Right forelimb (tissue), 1 donor: ENCODE data around the gene SLC17A5.
"Not testable (repeated sequence)": the region's sequence is repeated elsewhere in the genome, so short reads cannot be mapped to it uniquely, and the experiment has no call there.

Experiments used
- DNase-seq: peaks from one replicate; pipeline ENCODE4 v3.0.0-alpha.2; 2018

SLC17A5 gene

DNA sequence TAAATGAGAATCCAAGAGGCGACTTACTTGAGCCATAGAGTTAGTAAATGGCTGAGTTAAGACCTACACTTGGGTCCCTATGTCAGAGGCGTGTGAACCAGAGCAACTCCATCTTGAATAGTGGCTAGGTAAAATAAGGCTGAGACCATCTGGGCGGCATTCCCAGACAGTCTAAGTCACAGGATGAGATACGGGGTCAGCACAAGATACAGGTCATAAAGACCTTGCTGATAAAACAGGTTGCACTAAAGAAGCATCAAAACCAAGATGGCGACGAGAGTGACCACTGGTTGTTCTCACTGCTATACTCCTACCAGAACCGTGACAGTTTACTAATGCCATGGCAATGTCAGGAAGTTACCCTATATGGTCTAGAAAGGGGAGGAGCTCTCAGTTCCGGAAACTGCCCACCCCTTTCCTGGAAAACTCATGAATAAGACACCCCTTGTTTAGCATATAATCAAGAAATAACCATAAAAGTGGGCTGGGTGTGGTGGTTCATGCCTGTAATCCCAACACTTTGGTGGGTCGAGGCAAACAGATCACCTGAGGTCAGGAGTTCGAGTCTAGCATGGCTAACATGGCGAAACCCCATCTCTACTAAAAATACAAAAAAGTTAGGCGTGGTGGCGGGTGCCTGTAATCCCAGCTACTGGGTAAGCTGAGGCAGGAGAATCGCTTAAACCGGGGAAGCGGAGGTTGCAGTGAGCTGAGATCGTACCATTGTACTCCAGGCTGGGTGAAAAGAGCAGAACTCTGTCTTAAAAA, 89.0 kb downstream of the SLC17A5 start:
- DNase-seq = no peak

DNA sequence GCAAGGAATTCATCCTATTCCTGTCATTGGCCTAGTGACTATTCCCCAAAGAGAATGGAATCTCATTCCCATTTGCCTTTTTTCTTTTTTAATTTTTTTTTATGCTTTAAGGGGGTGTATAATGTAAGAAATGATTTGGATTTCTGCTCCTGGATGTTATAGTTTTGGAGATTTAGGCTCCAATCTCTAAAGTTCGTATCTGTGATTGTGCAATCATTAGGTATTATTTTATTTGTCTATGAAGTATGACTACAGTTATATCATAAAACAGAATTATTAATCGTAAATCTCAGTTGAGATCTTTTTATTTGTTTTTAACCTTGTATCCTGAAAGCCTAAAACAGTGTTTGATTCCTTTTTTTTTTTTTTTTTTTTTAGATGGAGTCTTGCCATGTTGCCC, 91.2 kb downstream of the SLC17A5 start:
- no peak for DNase-seq

DNA sequence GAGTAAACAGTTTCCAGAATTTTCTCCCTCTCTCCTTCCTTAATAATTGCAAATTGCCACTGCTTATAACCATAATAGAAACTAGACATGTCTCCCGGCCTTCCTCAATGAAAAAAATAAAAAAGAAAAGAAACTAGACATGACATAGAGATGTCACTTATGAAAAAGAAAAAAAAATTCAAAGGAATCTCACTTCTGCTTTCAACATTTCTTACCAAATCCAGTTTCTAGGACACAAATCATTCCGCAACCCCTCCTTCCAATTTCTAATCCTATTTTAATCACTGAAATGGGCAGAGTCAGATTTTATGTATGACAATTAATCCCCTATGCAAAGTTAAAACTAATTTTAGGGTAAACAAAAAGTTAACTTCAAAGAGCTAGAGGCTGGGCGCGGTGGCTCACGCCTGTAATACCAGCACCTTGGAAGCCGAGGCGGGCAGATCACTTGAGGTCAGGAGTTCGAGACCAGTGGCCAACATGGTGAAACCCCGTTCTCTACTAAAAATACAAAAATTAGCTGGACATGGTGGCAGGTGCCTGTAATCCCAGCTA, 92.9 kb downstream of the SLC17A5 start:
- DNase-seq = no peak

DNA sequence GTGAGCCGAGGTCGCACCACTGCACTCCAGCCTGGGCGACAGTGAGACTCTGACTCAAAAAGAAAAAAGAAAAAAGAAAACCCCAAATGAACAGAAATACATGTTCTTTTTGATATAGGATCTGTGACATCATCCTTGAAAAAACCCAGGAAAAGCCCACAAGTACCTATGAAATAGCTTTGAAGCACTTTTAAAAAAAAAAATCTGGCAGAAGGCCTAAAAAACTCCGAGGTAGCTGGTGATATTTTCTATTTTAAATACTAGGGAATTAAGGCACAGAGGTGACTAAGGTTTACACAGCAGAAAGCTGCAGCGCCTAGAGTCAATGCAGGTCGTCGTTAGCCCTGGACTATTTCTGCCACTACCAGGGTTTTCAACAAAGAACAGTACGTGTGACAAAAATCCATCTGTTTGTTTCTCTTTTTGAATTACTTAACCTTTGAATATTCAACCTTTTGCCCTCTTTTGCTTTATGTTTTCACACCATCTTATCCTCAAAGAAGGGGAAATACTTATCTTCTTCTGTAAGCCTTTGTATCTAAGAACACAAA, 93.5 kb downstream of the SLC17A5 start:
- no peak for DNase-seq

DNA sequence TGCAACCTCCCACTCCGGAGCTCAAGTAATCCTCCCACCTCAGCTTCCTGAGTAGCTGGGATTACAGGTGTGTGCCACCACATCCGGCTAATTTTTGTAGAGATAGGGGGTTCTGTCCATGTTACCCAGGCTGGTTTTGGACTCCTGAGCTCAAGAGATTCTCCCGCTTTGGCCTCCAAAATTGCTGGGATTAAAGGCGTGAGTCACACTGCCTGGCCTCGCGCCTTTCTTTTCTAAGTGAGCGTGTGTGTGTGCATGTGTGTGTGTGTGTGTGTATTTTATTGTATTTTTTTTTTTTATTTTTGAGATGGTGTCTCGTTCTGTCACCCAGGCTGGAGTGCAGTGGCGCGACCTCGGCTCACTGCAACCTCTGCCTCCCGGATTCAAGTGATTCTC, 94.4 kb downstream of the SLC17A5 start:
- DNase-seq = not testable (repeated sequence)

DNA sequence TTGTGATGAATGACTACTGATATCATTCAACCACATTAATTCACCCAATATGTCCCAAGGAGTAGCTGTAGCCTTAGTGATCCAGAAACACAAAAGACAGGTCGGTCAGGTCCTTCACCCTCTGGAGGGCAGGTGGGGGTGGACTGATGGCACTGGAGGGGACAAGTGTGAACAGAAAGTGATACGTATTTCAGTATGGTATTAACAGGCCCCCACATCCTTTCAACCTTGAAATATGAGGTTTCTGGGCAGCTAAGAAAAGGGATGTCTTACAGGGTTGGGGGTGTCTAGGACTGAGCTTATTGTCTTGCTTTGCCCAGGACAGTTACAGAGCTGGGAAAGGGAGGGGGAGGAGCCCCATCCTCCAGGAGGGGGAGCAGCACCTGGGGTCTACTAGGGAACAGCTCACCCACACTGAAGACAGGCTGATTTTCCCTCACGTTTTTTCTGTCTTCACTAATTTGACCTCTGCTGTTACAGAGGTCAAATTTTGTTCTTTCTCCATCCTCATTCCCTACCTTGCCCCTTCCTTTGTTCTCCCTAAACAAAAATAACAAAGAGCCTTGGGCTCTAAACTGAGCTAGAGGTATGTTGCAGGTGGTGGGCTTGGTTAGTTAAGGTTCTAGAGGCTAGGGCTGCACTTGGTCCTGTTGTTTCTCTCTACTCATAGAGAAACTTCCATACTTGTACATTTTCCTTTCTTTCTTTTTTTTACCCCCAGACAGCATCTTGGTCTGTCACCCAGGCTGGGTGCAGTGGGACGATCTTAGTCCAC, 95.0 kb downstream of the SLC17A5 start:
- no peak for DNase-seq

DNA sequence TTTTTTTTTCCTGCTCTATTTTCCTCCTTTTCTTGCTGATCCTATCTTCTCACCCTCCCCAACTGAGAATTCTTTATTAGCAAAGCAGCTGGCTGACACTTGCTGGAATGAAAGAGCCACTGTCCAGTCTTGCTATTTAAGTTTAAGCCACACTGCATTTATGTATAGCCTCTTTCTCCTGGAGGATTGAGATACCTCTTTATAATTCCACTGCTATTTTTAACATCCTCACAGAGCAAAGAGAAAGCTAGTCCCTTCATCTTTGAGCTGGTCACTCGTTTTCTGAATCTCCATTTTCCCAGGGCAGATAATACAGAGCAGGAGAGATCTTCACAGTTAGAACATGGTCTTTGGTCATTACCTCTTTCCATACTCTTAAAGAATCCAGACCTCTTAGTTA, 97.0 kb downstream of the SLC17A5 start:
- DNase-seq = no peak

DNA sequence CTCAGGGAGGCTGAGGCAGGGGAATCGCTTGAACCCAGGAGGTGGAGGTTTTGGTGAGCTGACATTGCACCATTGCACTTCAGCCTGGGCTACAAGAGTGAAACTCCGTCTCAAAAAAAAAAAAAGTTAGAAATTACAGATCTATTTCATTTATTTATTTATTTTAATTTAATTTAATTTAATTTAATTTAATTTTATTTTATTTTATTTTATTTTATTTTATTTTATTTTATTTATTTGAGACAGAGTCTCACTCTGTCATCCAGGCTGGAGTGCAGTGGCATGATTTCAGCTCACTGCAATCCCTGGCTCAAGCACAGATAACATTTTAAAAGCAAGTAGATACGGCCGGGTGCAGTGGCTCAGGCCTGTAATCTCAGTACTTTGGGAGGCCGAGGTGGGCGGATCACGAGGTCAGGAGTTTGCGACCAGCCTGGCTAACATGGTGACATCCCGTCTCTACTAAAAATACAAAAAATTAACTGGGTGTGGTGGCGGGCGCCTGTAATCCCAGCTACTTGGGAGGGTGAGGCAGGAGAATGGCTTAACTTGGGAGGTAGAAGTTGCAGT, 98.3 kb downstream of the SLC17A5 start:
- DNase-seq = not testable (repeated sequence)

DNA sequence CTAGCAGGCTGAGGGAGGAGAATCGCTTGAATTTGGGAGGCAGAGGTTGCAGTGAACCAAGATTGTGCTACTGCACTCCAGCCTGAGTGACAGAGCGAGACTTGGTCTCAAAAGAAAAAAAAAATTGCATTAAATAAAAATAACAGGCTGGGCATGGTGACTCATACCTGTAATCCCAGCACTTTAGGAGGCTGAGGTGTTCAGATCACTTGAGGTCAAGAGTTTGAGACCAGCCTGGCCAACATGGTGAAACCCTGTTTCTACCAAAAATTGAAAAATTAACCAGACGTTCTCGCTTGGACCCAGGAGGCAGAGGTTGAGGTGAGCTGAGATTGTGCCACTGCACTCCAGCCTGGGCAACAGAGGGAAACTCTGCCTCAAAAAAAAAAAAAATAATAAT, 102.7 kb downstream of the SLC17A5 start:
- DNase-seq = not testable (repeated sequence)

DNA sequence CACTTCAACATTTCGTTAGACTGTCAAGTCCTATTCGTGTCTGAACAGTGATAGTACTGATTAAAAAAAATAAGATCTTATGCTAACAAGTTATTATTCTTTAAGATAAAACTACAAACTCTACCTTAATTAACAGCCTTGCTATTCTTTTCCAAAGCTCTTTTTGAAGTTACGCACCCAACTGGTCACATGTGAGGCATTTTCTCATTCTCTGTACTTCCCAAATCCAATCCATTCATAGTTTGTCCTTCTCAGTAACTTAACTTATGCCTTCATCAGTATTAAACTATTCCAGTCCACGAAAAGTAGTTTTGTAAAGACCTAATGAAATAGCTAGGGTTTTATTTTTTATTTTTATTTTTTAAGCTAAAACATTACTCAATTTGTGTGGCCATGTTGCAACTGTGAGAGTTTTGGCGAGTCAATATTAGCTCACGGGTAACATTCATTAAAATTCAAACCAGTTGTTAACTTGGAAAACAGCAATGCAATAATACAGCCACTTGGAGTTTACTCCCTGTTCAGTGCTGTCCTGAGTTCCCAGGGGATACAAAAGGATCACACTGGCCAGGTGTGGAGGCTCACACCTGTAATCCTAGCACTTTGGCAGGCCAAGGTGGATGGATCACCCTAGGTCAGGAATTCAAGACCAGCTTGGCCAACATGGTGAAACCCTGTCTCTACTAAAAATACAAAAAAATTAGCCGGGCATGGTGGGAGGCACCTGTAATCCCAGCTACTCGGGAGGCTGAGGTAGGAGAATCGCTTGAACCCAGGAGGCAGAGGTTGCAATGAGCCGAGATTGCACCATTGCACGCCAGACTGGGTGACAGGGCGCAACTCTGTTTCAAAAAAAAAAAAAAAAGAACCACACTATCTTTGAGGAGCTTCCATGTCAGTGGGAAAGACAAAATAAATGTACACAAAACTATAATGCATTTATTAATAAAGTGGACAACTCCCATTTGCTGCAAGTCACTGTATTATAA, 105.0 kb downstream of the SLC17A5 start:
- DNase-seq = no peak

DNA sequence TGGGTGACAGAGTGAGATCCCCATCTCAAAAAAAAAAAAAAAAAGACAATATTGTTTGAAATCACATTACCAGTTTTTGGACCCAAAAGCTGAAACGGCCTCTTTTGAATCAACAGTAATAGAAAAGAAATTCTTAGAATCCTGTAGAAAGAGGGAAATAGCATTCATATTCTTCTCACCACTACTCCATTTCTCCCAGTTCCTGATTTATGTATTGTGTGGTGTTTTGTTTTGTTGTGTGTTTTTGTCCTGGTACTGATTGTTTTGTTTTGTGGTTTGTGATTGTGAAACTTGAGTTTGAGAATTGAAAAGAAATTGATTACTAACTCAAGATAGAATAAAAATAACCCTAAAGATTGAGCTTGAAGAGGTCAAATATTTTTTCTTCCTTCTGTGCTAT, 106.8 kb downstream of the SLC17A5 start:
- no peak for DNase-seq
